ENCODE data around the gene SLC35E2B.
"Not testable (repeated sequence)": the region's sequence is repeated elsewhere in the genome, so short reads cannot be mapped to it uniquely, and the experiment has no call there.

DNA sequence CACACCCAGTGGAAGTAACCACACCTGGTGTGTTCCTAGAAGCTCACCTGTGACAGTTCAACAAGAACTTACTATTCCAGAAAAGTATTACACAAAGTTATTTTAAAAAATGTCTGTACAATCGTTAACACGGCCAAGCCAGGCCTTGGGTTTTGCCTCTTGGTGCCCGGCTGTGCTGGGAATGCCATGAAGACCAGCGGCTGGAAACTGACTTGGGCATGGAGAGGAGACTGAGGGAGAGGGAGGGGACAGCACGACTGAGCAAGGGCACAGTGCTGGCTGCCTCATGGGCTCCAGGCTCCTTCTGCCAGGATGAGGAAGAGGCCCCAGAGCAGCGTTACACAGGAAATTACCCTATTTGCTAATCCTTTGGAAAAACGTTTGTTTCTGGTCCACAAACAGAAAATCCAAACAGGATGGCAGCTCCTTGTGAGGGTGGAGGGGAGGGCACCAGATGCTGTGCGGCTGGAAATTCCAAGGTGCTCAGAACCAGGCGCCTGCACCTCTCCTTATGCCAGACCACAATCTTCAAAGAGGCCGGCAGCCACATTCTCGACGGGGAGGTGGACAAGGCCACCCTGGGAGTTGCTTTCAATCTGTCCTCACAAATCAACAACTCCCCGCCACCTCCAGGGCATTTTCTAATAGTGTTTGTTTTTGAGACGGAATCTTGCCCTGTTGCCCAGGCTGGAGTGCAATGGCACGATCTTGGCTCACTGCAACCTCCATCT, 29.6 kb downstream of the SLC35E2B start:
- not testable (repeated sequence) for TF ChIP-seq CTCF (IDR thresholded peaks at IDR 0.05); JUNB (IDR thresholded peaks at IDR 0.05); SREBF2 (IDR thresholded peaks at IDR 0.05); POLR2A (IDR thresholded peaks at IDR 0.05; ENCODE audit: low read length); MAZ (IDR thresholded peaks at IDR 0.05; ENCODE audit: borderline replicate concordance, low read depth, low read length); POLR2AphosphoS2 (conservative IDR thresholded peaks at IDR 0.05; ENCODE audit: low read length); USF2 (IDR thresholded peaks at IDR 0.05); EP300 (IDR thresholded peaks at IDR 0.05)
- TF ChIP-seq, protein P1, sequence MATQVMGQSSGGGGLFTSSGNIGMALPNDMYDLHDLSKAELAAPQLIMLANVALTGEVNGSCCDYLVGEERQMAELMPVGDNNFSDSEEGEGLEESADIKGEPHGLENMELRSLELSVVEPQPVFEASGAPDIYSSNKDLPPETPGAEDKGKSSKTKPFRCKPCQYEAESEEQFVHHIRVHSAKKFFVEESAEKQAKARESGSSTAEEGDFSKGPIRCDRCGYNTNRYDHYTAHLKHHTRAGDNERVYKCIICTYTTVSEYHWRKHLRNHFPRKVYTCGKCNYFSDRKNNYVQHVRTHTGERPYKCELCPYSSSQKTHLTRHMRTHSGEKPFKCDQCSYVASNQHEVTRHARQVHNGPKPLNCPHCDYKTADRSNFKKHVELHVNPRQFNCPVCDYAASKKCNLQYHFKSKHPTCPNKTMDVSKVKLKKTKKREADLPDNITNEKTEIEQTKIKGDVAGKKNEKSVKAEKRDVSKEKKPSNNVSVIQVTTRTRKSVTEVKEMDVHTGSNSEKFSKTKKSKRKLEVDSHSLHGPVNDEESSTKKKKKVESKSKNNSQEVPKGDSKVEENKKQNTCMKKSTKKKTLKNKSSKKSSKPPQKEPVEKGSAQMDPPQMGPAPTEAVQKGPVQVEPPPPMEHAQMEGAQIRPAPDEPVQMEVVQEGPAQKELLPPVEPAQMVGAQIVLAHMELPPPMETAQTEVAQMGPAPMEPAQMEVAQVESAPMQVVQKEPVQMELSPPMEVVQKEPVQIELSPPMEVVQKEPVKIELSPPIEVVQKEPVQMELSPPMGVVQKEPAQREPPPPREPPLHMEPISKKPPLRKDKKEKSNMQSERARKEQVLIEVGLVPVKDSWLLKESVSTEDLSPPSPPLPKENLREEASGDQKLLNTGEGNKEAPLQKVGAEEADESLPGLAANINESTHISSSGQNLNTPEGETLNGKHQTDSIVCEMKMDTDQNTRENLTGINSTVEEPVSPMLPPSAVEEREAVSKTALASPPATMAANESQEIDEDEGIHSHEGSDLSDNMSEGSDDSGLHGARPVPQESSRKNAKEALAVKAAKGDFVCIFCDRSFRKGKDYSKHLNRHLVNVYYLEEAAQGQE (IDR thresholded peaks at IDR 0.05) = not testable (repeated sequence)

All from A549 (cell line).